AG10803 (cell line): ENCODE measurements around the gene WDR90.

Experiments used
- DNase-seq: peaks from one replicate; pipeline ENCODE4 v3.0.0; 2010; ENCODE audit warnings: low read depth
- H3K4me3 ChIP-seq: 2 replicates; pipeline ENCODE4 v1.5.1; 2011; ENCODE audit warnings: mild to moderate bottlenecking, low read length, control low read depth
- TF ChIP-seq, protein P1 (sequence below): conservative IDR thresholded peaks from 2 replicates; pipeline ENCODE4 v1.5.1; 2011; ENCODE audit warnings: mild to moderate bottlenecking, low read length, control low read depth, inconsistent platforms

WDR90 gene

DNA sequence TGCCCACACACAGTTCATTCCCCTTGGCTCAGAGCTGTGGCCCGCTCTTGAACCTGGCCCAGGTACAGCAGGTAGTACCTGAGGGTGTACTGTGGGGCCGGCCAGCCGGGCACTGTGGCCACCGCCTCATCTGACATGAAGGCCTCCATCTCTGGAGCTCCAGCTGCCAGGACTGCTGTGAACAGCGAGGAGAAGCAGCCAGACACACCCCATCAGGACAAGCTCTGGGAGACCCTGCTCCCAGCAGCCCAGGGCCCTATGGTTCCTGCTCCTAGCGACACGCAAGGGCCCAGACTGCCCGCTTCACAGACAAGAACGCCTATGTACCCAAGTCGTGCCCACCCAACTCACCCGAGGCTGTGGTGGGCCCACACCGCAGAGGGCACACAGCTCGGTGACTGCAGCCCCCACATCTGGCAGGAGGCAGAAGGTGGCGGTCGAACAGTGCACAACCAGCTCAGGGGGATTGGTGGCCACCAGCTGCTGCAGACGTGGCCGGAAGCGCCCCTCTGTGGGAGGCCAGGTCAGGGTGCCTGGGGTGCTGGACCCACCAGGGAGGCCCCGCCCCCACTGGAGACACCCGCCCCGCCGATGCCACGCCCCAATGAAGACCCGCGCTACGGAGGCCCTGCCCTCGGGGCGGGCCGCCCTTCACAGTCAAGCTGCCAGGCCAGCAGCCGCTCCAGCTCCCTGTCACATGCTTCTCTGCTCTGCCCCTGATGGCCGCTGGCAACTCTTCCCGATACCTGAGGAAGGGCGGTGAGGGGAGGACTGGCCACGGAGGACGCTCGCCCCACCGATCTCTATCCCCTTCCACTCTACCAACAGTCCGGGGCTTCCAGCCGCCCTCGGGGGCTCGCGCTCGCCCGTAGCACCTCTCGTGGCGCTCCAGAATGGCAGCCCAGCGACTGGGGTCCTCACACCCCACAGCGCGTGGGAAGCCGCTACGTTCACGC is 30.0 kb downstream of the WDR90 start:
- TF ChIP-seq, protein P1, sequence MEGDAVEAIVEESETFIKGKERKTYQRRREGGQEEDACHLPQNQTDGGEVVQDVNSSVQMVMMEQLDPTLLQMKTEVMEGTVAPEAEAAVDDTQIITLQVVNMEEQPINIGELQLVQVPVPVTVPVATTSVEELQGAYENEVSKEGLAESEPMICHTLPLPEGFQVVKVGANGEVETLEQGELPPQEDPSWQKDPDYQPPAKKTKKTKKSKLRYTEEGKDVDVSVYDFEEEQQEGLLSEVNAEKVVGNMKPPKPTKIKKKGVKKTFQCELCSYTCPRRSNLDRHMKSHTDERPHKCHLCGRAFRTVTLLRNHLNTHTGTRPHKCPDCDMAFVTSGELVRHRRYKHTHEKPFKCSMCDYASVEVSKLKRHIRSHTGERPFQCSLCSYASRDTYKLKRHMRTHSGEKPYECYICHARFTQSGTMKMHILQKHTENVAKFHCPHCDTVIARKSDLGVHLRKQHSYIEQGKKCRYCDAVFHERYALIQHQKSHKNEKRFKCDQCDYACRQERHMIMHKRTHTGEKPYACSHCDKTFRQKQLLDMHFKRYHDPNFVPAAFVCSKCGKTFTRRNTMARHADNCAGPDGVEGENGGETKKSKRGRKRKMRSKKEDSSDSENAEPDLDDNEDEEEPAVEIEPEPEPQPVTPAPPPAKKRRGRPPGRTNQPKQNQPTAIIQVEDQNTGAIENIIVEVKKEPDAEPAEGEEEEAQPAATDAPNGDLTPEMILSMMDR = no peak
- peak overlapping the region; percentile 66 for H3K4me3 ChIP-seq
- DNase-seq = peak; percentile 38

DNA sequence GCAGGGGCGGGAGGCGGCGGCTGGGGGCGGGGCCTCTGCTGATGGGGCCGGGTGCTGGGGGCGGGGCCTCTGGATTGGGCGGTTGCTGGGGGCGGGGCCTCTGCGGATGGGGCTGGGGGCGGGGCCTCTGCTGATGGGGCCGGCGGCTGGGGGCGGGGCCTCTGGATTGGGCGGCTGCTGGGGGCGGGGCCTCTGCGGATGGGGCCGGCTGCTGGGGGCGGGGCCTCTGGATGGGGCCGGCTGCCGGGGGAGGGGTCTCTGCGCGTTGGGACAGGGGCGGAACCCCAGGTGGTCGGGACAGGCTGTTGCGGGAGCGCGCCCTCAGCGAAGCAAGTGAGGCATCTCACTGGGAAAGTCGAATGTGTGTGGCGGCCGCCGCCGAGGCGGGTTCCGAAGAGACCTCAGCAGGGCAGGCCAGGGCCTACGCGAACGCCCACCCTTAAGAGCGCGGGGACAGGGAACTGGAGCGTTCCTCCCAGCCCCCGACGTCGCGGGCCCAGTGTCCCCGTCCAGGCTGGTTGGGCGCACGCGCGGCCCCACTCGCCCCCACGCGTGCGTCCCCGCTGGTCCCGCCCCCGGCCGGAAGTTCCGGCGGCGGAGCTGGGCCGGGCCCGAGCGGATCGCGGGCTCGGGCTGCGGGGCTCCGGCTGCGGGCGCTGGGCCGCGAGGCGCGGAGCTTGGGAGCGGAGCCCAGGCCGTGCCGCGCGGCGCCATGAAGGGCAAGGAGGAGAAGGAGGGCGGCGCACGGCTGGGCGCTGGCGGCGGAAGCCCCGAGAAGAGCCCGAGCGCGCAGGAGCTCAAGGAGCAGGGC is 30.9 kb downstream of the WDR90 start, which contains the start of gene STUB1:
Gene STUB1 (plus strand): TSS at position 597 of the 811 bp plus-strand sequence. CDS start 116 bp downstream, at position 713.
- TF ChIP-seq, protein P1 = no peak
- peak within 1 kb of the TSS; percentile 76 for H3K4me3 ChIP-seq
- DNase-seq = peak; percentile 84

DNA sequence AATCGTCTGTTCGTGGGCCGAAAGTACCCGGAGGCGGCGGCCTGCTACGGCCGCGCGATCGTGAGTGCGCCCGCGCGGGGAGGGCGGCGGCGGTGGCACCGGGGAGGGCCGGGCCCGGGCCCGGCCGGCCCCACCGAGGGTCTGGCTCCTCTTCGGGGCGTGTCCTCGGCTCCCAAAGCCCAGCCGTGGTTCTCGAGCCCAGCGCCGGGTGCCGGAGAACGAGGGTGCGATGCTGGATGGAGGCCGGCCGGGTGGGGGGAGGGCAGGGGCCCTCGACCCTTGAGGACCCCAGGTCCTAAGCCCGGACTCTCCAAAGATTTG is 31.4 kb downstream of the WDR90 start:
- H3K4me3 ChIP-seq = peak overlapping the region; percentile 76
- TF ChIP-seq, protein P1 = no peak
- DNase-seq = no peak

- TF ChIP-seq, protein P1 = no peak; the same call in 1 of the 2 replicates
- peak; percentile 53 for DNase-seq
- H3K4me3 ChIP-seq = peak overlapping the region; percentile 76
Measured at GRCh38 chr16:680967-681745, 32.0 kb downstream of the WDR90 start.

- no peak for DNase-seq
- TF ChIP-seq, protein P1 = no peak
- peak overlapping the region; percentile 76 for H3K4me3 ChIP-seq
Measured at GRCh38 chr16:681746-682427, 32.7 kb downstream of the WDR90 start.
